H1 (cell line): ENCODE results near the gene PTN. TPM values are rescaled to one million over a fixed set of nuclear protein-coding genes. Genes with fewer than 3 reads are reported as not detected.

ENCODE experiments used
- CTCF ChIA-PET: fragments of 300-600 bp; sonication (Branson Sonifier 250); formaldehyde crosslinking; loops from one replicate; lab custom pipeline; 2021; ENCODE audit not compliant: partially characterized antibody; lab: Charles Lee
- POLR2A ChIA-PET: fragments of 300-600 bp; sonication (Branson Sonifier 250); formaldehyde crosslinking; loops from one replicate; lab custom pipeline; 2021; ENCODE audit warnings: inconsistent platforms; ENCODE audit not compliant: partially characterized antibody; lab: Charles Lee
- DNase-seq, 2 experiments: peaks; one replicate each; pipeline versions ENCODE4 v3.0.0 to v3.0.0-alpha.2; 2010 to 2022; ENCODE audit warnings: low spot score in 2 of 2, low read depth in 1 of 2, mixed read lengths in 1 of 2
- FAIRE-seq: peaks from 2 replicates; lab custom pipeline; 2011; peaks lifted over from hg19 to GRCh38; lab: Jason Lieb, UNC
- H2AFZ ChIP-seq: 2 replicates; pipeline ENCODE4 v1.8.1; 2012; ENCODE audit warnings: low read length, inconsistent platforms
- H2AK5ac ChIP-seq: 2 replicates; pipeline ENCODE4 v1.6.1; 2013; ENCODE audit warnings: low read depth, low read length
- H2BK120ac ChIP-seq: replicated peaks from 2 replicates; pipeline ENCODE3; 2013; ENCODE audit warnings: low read depth, low read length, inconsistent platforms
- H2BK12ac ChIP-seq: 2 replicates; pipeline ENCODE4 v1.6.1; 2013; ENCODE audit warnings: low read depth, low read length
- H2BK15ac ChIP-seq: 2 replicates; pipeline ENCODE4 v1.6.1; 2013; ENCODE audit warnings: low read length
- H2BK20ac ChIP-seq: 2 replicates; pipeline ENCODE4 v1.6.1; 2013; ENCODE audit warnings: low read length
- H2BK5ac ChIP-seq: 2 replicates; pipeline ENCODE4 v1.6.1; 2013; ENCODE audit warnings: low read depth, low read length
- H3K14ac ChIP-seq: 2 replicates; pipeline ENCODE4 v1.6.1; 2013; ENCODE audit warnings: inconsistent platforms; ENCODE audit not compliant: insufficient read length
- H3K18ac ChIP-seq: 2 replicates; pipeline ENCODE4 v1.6.1; 2013; ENCODE audit warnings: low read length; ENCODE audit errors: extremely low read depth
- H3K23ac ChIP-seq: 2 replicates; pipeline ENCODE4 v1.6.1; 2013; ENCODE audit warnings: inconsistent platforms; ENCODE audit not compliant: insufficient read length
- H3K23me2 ChIP-seq: 2 replicates; pipeline ENCODE4 v1.6.1; 2013; ENCODE audit warnings: low read depth, low read length
- H3K27ac ChIP-seq: 2 replicates; pipeline ENCODE4 v1.6.1; 2011; ENCODE audit warnings: low read depth, low read length, inconsistent platforms
- H3K27me3 ChIP-seq, 4 experiments: replicated peaks in 1 of 4; 1 replicate in 1 of 4; 2 replicates in 3 of 4; pipeline versions ENCODE4 v1.6.1 to v1.8.1; 2011 to 2013; ENCODE audit warnings: low read length in 3 of 4, mild to moderate bottlenecking in 3 of 4, inconsistent platforms in 2 of 4, mixed read lengths in 2 of 4, moderate library complexity in 1 of 4; ENCODE audit not compliant: control insufficient read depth in 3 of 4, insufficient read depth in 3 of 4; ENCODE audit errors: extremely low read depth in 1 of 4
- H3K36me3 ChIP-seq, 4 experiments: 2 replicates each; pipeline versions ENCODE4 v1.6.1 to v1.8.1; 2011 to 2013; ENCODE audit warnings: mild to moderate bottlenecking in 4 of 4, low read length in 3 of 4, moderate library complexity in 2 of 4, control low read depth in 1 of 4, inconsistent platforms in 1 of 4; ENCODE audit not compliant: insufficient read depth in 4 of 4, control insufficient read depth in 2 of 4
- H3K4ac ChIP-seq: replicated peaks from 2 replicates; pipeline ENCODE3; 2013; ENCODE audit warnings: low read length, low read depth, mixed read lengths, inconsistent platforms; ENCODE audit not compliant: insufficient read length
- H3K4me1 ChIP-seq, 4 experiments: replicated peaks in 1 of 4; 1 replicate in 1 of 4; 2 replicates in 3 of 4; pipeline versions ENCODE4 v1.6.1 to v1.8.1; 2011 to 2013; ENCODE audit warnings: low read length in 3 of 4, inconsistent platforms in 2 of 4, mixed read lengths in 1 of 4; ENCODE audit not compliant: insufficient read depth in 4 of 4, control insufficient read depth in 3 of 4
- H3K4me2 ChIP-seq, 2 experiments: 2 replicates each; pipeline versions ENCODE4 v1.6.1 to v1.8.1; 2011 to 2013; ENCODE audit warnings: low read depth in 2 of 2, low read length in 2 of 2, control low read depth in 1 of 2, inconsistent platforms in 1 of 2, mild to moderate bottlenecking in 1 of 2; ENCODE audit not compliant: insufficient read depth in 1 of 2
- H3K4me3 ChIP-seq, 4 experiments: fragments of 200-600, 300-600 bp in 1 of 4; sonication (generic), shearing (Covaris generic), sonication (Bioruptor Twin) in 1 of 4; 2 replicates each; pipeline versions ENCODE4 v1.5.1 to v1.8.1; 2011 to 2016; ENCODE audit warnings: low read length in 4 of 4, low read depth in 3 of 4, control low read depth in 2 of 4, inconsistent platforms in 2 of 4, mild to moderate bottlenecking in 2 of 4, mixed read lengths in 1 of 4, moderate library complexity in 1 of 4; ENCODE audit not compliant: insufficient read depth in 2 of 4; ENCODE audit errors: extremely low read depth in 1 of 4
- H3K56ac ChIP-seq: replicated peaks from 2 replicates; pipeline ENCODE3; 2013; ENCODE audit warnings: low read depth, mild to moderate bottlenecking, mixed read lengths, low read length, inconsistent platforms; ENCODE audit not compliant: insufficient read length
- H3K79me1 ChIP-seq: 2 replicates; pipeline ENCODE4 v1.6.1; 2013; ENCODE audit warnings: low read depth, low read length, control low read depth
- H3K79me2 ChIP-seq, 2 experiments: 2 replicates each; pipeline versions ENCODE4 v1.6.1 to v1.8.1; 2012 to 2013; ENCODE audit warnings: low read length in 2 of 2, mild to moderate bottlenecking in 2 of 2, inconsistent platforms in 1 of 2; ENCODE audit not compliant: insufficient read depth in 2 of 2, control insufficient read depth in 1 of 2
- H3K9ac ChIP-seq, 4 experiments: replicated peaks in 1 of 4; 1 replicate in 1 of 4; 2 replicates in 3 of 4; pipeline versions ENCODE4 v1.6.1 to v1.8.1; 2011 to 2013; ENCODE audit warnings: low read depth in 3 of 4, low read length in 3 of 4, control low read depth in 2 of 4, mild to moderate bottlenecking in 2 of 4, moderate library complexity in 2 of 4, inconsistent platforms in 1 of 4; ENCODE audit errors: extremely low read depth in 1 of 4
- H3K9me3 ChIP-seq, 2 experiments: 2 replicates each; pipeline versions ENCODE4 v1.6.1 to v1.8.1; 2012 to 2013; ENCODE audit warnings: mild to moderate bottlenecking in 2 of 2, moderate library complexity in 2 of 2, control low read depth in 1 of 2, inconsistent platforms in 1 of 2, low read depth in 1 of 2, low read length in 1 of 2, mixed read lengths in 1 of 2; ENCODE audit not compliant: insufficient read depth in 2 of 2
- H4K20me1 ChIP-seq, 2 experiments: replicated peaks in 1 of 2; 2 replicates each; pipeline versions ENCODE3 to v1.8.1; 2011 to 2013; ENCODE audit warnings: inconsistent platforms in 2 of 2, low read length in 2 of 2, mild to moderate bottlenecking in 1 of 2; ENCODE audit not compliant: insufficient read depth in 2 of 2, control insufficient read depth in 1 of 2
- H4K5ac ChIP-seq: 2 replicates; pipeline ENCODE4 v1.6.1; 2013; ENCODE audit warnings: low read length, low read depth, mixed read lengths, inconsistent platforms; ENCODE audit not compliant: insufficient read length
- H4K8ac ChIP-seq: 2 replicates; pipeline ENCODE4 v1.8.0; 2013; ENCODE audit warnings: mild to moderate bottlenecking, moderate library complexity, low read length, inconsistent platforms; ENCODE audit not compliant: insufficient read depth; ENCODE audit errors: extremely low read depth
- H4K91ac ChIP-seq: replicated peaks from 2 replicates; pipeline ENCODE3; 2013; ENCODE audit warnings: low read length, mixed read lengths, inconsistent platforms; ENCODE audit not compliant: insufficient read length
- CBX5 ChIP-seq: fragments of 300-800, 300-1000 bp; sonication (generic); IDR thresholded peaks from 2 replicates; pipeline ENCODE4 v1.7.1; 2016; ENCODE audit warnings: antibody characterized with exemption, low read length, low read depth
- CEBPB ChIP-seq: IDR thresholded peaks from 2 replicates; pipeline ENCODE4 v1.6.1; 2012; ENCODE audit warnings: low read depth, low read length
- EGR1 ChIP-seq: IDR thresholded peaks from 2 replicates; pipeline ENCODE4 v1.6.1; 2011; ENCODE audit warnings: low read depth, low read length, borderline replicate concordance
- EZH2 ChIP-seq: fragments of 200-600 bp; sonication (generic); IDR thresholded peaks from 2 replicates; pipeline ENCODE4 v1.7.1; 2012; ENCODE audit warnings: low read depth, mild to moderate bottlenecking, moderate library complexity, low read length, inconsistent platforms; ENCODE audit not compliant: severe bottlenecking
- GTF2F1 ChIP-seq: IDR thresholded peaks from 2 replicates; pipeline ENCODE4 v1.6.1; 2012; ENCODE audit warnings: low read depth, low read length, improper control_type of control experiment, borderline replicate concordance
- KDM1A ChIP-seq: fragments of 200-600, 300-600 bp; sonication (generic); IDR thresholded peaks from 2 replicates; pipeline ENCODE4 v1.7.1; 2016; ENCODE audit warnings: mild to moderate bottlenecking, low read length, borderline replicate concordance
- POLR2A ChIP-seq, 2 experiments: IDR thresholded peaks; 1 replicate in 1 of 2; 2 replicates in 1 of 2; pipeline ENCODE4 v1.6.1; 2011; ENCODE audit warnings: low read depth in 2 of 2, low read length in 2 of 2, mild to moderate bottlenecking in 2 of 2; ENCODE audit errors: control extremely low read depth in 1 of 2
- POLR2AphosphoS5 ChIP-seq: IDR thresholded peaks from 2 replicates; pipeline ENCODE4 v1.6.1; 2011; ENCODE audit warnings: low read depth, low read length
- SRF ChIP-seq: IDR thresholded peaks from 2 replicates; pipeline ENCODE4 v1.6.1; 2011; ENCODE audit warnings: mild to moderate bottlenecking, low read depth, low read length, moderate library complexity
- TAF7 ChIP-seq: optimal IDR thresholded peaks from 2 replicates; pipeline ENCODE3; 2011; ENCODE audit warnings: low read depth, mild to moderate bottlenecking, inconsistent platforms, low read length, moderate library complexity, borderline replicate concordance
- YY1 ChIP-seq: IDR thresholded peaks from 2 replicates; pipeline ENCODE4 v1.6.1; 2011; ENCODE audit warnings: low read depth, mild to moderate bottlenecking, low read length
- WGBS, 2 experiments: shearing (Covaris generic) in 1 of 2; methylation state at CpG; one replicate each; pipeline versions ENCODE4 v1.1.6 to v1.1.7; 2013 to 2015; ENCODE audit warnings: low lambda C conversion rate in 2 of 2, mixed read lengths in 2 of 2, inconsistent platforms in 1 of 2, low coverage in 1 of 2, missing lambda C conversion rate in 1 of 2; ENCODE audit not compliant: insufficient replicate concordance in 2 of 2, insufficient coverage in 1 of 2, insufficient read length in 1 of 2; ENCODE audit errors: extremely low coverage in 1 of 2, missing lambda C conversion rate in 1 of 2; 5-methylcytosine and 5-hydroxymethylcytosine counted together
- polyA plus RNA-seq, 7 experiments: library from polyadenylated mRNA; depleted of rRNA in 3 of 7; stranded (reverse) in 5 of 7; unstranded in 2 of 7; fragments of >200 nt in 5 of 7; fragments of 200-250 nt in 2 of 7; gene quantifications; 1 replicate in 5 of 7; 2 replicates in 1 of 7; 4 replicates in 1 of 7; pipeline versions ENCODE4 v1.2.1 to v1.2.3, GENCODE V29; 2011 to 2013; ENCODE audit warnings: missing spikeins in 2 of 7, mixed read lengths in 2 of 7
- total RNA-seq: library from RNA; stranded (reverse); fragmentation: NEBNext Ultra II Directional; extraction: Animal tissue kit (Norgen Biotek cat#: 25700); gene quantifications from 2 replicates; pipeline ENCODE4 v1.2.1, GENCODE V29; 2021
- TF ChIP-seq, protein P1 (sequence below): IDR thresholded peaks from 2 replicates; pipeline ENCODE4 v1.6.1; 2011; ENCODE audit warnings: low read depth, mild to moderate bottlenecking, low read length; ENCODE audit not compliant: insufficient read depth

The PTN gene
- total and polyA plus RNA-seq, 2 of the 8 experiments (the other 6 are each of a cell fraction or from before 2014, with no cell fraction given): 23.1 to 27.8 TPM

- H2AFZ ChIP-seq: no peak overlapping the region
- no peaks in the 10 kb centered on the region for H3K79me2 ChIP-seq
- H3K27ac ChIP-seq: no peak overlapping the region
- no peaks in the 10 kb centered on the region for H4K20me1 ChIP-seq
- no peaks in the 10 kb centered on the region for H3K79me1 ChIP-seq
- H4K8ac ChIP-seq: no peak overlapping the region
- no peak for DNase-seq
- no peak overlapping the region for H3K4ac ChIP-seq
- H3K4me3 ChIP-seq: no peak overlapping the region
- POLR2A ChIA-PET: interaction anchor here (1.7 kb wide), 1 partner anchor 18 kb away, joined by 4 read pairs; no protein-coding TSS in a partner anchor
- H3K23ac ChIP-seq: no peak overlapping the region
- no peaks in the 10 kb centered on the region for H3K27me3 ChIP-seq
- H3K36me3 ChIP-seq: no peaks in the 10 kb centered on the region
- no peak overlapping the region for H2AK5ac ChIP-seq
- no peak overlapping the region for H4K91ac ChIP-seq
- H2BK5ac ChIP-seq: no peak overlapping the region
- CTCF ChIA-PET: interaction anchor here (0.8 to 1.2 kb wide), 3 partner anchors 13 to 86 kb away, joined by 3 read pairs; no protein-coding TSS in a partner anchor
- H3K56ac ChIP-seq: no peak overlapping the region
- H3K4me2 ChIP-seq: no peak overlapping the region
- TF ChIP-seq KDM1A (no peak), CBX5 (no peak), YY1 (no peak), TAF7 (no peak), EZH2 (no peak), GTF2F1 (no peak), EGR1 (no peak), CEBPB (no peak), POLR2AphosphoS5 (no peak), POLR2A (IDR thresholded peaks at IDR 0.05; ENCODE audit: control extremely low read depth in 1 of 2, low read depth in 2 of 2, low read length in 2 of 2) (no peak), SRF (no peak)
- TF ChIP-seq, protein P1, sequence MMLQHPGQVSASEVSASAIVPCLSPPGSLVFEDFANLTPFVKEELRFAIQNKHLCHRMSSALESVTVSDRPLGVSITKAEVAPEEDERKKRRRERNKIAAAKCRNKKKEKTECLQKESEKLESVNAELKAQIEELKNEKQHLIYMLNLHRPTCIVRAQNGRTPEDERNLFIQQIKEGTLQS: no peak
- no peak overlapping the region for H3K9ac ChIP-seq
- WGBS, 2 experiments: 84% methylated on average over 7 of the region's 7 CpGs; no CpG with 5 or more reads in 1 of the 2 experiments
- H3K9me3 ChIP-seq: no peaks in the 10 kb centered on the region
- H2BK15ac ChIP-seq: no peak overlapping the region
- H4K5ac ChIP-seq: no peak overlapping the region
- H3K23me2 ChIP-seq: no peaks in the 10 kb centered on the region
- no peak for FAIRE-seq
- H3K4me1 ChIP-seq: peaks cover 0 to 3% (median 0%) of the 10 kb centered on the region in 4 experiments; a peak in 4 of 7 replicates
- H3K14ac ChIP-seq: no peak overlapping the region
- H3K18ac ChIP-seq: no peak overlapping the region
- H2BK20ac ChIP-seq: no peak overlapping the region
- no peak overlapping the region for H2BK12ac ChIP-seq
- H2BK120ac ChIP-seq: no peak overlapping the region
Measured at GRCh38 chr7:137242616-137243015, 100.9 kb downstream of the PTN start.
